Body of pancreas (tissue), 4 donors: ENCODE data around the gene EEPD1.
"Not testable (repeated sequence)": the region's sequence is repeated elsewhere in the genome, so short reads cannot be mapped to it uniquely, and the experiment has no call there.

Experiments
- CTCF ChIP-seq, 7 experiments: fragments of 450-650 bp in 4 of 7; fragments of 200-600 bp in 3 of 7; sonication (generic) in 3 of 7; IDR thresholded peaks; one replicate each; pipeline ENCODE4 v1.5.1; 2016 to 2019; ENCODE audit warnings: antibody characterized with exemption in 7 of 7
- POLR2A ChIP-seq, 3 donors: fragments of 450-650 bp; IDR thresholded peaks; one replicate each; pipeline ENCODE4 v1.6.1; 2016; ENCODE audit warnings: antibody characterized with exemption in 3 of 3, mild to moderate bottlenecking in 2 of 3

- TF ChIP-seq CTCF, POLR2A (IDR thresholded peaks at IDR 0.05): not testable (repeated sequence)
Observed at GRCh38 chr7:36321284-36321683, 168.2 kb downstream of the EEPD1 start.
